HFFc6 (cell line): Measurements from ENCODE around the gene IFI27. TPM values are rescaled to one million over a fixed set of nuclear protein-coding genes. Genes with fewer than 3 reads are reported as not detected.

Source experiments
- DNase-seq: peaks from one replicate; pipeline ENCODE4 v3.0.0-alpha.2; 2018
- H3K27ac Mint-ChIP-seq: 2 replicates; pipeline ENCODE4 v1.8.0; 2020; ENCODE audit warnings: mild to moderate bottlenecking, mixed read lengths
- H3K27me3 Mint-ChIP-seq: 2 replicates; pipeline ENCODE4 v1.8.0; 2021; ENCODE audit warnings: mild to moderate bottlenecking, moderate library complexity, mixed read lengths; ENCODE audit not compliant: insufficient read depth
- H3K36me3 Mint-ChIP-seq: 2 replicates; pipeline ENCODE4 v1.8.0; 2021; ENCODE audit warnings: low read depth, mixed read lengths
- H3K4me1 Mint-ChIP-seq: 2 replicates; pipeline ENCODE4 v1.8.0; 2020; ENCODE audit warnings: low read depth, mixed read lengths
- H3K4me3 Mint-ChIP-seq: 2 replicates; pipeline ENCODE4 v1.8.0; 2020; ENCODE audit warnings: mild to moderate bottlenecking, moderate library complexity, mixed read lengths
- H3K9me3 Mint-ChIP-seq: 2 replicates; pipeline ENCODE4 v1.8.0; 2020; ENCODE audit warnings: mild to moderate bottlenecking, mixed read lengths
- CTCF ChIP-seq: fragments of 200-600 bp; sonication (generic); IDR thresholded peaks from 2 replicates; pipeline ENCODE4 v1.5.0; 2021; ENCODE audit warnings: antibody characterized with exemption, mild to moderate bottlenecking
- total RNA-seq, 6 experiments: library from RNA; stranded (reverse); fragmentation: NEBNext Ultra II Directional; extraction: Animal tissue kit (Norgen Biotek cat#: 25700); gene quantifications; 2 replicates in 1 of 6; 3 replicates in 5 of 6; pipeline ENCODE4 v1.2.3, GENCODE V29; 2021

Gene IFI27
- total RNA-seq, 6 experiments from 2014 or later = 0.29 to 0.46 TPM; not detected in 4

- H3K4me1 Mint-ChIP-seq = peaks cover 33% of the 10 kb centered on the region
- no peak for TF ChIP-seq CTCF
- H3K36me3 Mint-ChIP-seq = peaks cover 9% of the 10 kb centered on the region; the same call in 1 of the 2 replicates
- no peak for DNase-seq
- peaks cover 4% of the 10 kb centered on the region; the same call in 1 of the 2 replicates for H3K27me3 Mint-ChIP-seq
- H3K9me3 Mint-ChIP-seq = no peaks in the 10 kb centered on the region
- no peak overlapping the region for H3K4me3 Mint-ChIP-seq
- no peak overlapping the region for H3K27ac Mint-ChIP-seq
Observed at GRCh38 chr14:94087891-94088290, 22.6 kb upstream of the IFI27 start.

DNA sequence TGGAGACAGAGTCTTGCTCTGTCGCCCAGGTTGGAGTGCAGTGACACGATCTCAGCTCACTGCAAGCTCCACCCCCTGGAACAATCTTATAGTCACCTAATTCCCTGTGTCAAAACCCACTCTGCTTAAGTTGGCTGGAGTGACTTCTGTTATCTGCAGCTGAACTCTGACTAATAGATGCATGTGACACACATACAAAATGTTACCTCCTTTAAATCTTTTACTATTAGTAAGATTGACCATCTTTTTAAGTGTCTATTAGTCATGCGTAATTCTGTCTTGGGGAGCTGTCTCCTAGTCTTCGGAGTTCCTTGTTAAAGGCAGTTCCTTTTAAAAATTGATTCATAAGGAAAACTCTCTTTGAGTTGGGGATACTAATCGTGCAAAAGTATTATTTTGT lies 22.0 kb upstream of the IFI27 start:
- H3K27me3 Mint-ChIP-seq = peaks cover 4% of the 10 kb centered on the region; the same call in 1 of the 2 replicates
- H3K27ac Mint-ChIP-seq = peak overlapping the region; percentile 69
- DNase-seq = peak; percentile 71
- peaks cover 6% of the 10 kb centered on the region; the same call in 1 of the 2 replicates for H3K36me3 Mint-ChIP-seq
- no peaks in the 10 kb centered on the region for H3K9me3 Mint-ChIP-seq
- TF ChIP-seq CTCF = no peak
- peak overlapping the region; percentile 33; the same call in 1 of the 2 replicates for H3K4me3 Mint-ChIP-seq
- H3K4me1 Mint-ChIP-seq = peaks cover 30% of the 10 kb centered on the region

- Mint-ChIP-seq H3K27ac (no peak overlapping the region), H3K27me3 (no peaks in the 10 kb centered on the region; the same call in 1 of the 2 replicates), H3K4me1 (peaks cover 30% of the 10 kb centered on the region), H3K4me3 (no peak overlapping the region), H3K36me3 (peaks cover 9% of the 10 kb centered on the region; the same call in 1 of the 2 replicates), H3K9me3 (no peaks in the 10 kb centered on the region)
- no peak for DNase-seq
- TF ChIP-seq CTCF = no peak
Observed at GRCh38 chr14:94089479-94089878, 21.1 kb upstream of the IFI27 start.

DNA sequence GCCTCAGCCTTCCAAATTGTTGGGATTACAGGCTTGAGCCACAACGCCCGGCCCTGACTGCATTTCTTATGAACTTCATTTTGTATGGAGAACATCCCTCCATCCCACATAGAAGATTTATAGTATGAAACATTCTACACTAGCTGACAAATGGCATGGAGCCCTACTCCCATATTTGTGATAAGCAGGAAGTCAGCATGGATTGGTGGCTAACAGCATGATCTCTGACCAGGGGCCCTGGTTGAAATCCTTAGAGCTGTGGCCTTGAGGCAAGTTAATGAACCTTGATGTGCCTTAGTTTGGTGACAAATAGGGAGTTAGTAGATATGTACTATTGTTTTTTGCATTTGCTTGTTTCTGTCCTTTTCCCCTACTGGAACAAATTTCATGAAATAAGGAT lies 17.1 kb upstream of the IFI27 start:
- Mint-ChIP-seq H3K36me3 (peaks cover 12% of the 10 kb centered on the region), H3K27me3 (no peaks in the 10 kb centered on the region; the same call in 1 of the 2 replicates), H3K27ac (no peak overlapping the region), H3K4me1 (peaks cover 24% of the 10 kb centered on the region), H3K9me3 (no peaks in the 10 kb centered on the region), H3K4me3 (no peak overlapping the region)
- DNase-seq = no peak
- TF ChIP-seq CTCF = no peak

- H3K4me3 Mint-ChIP-seq = no peak overlapping the region
- H3K4me1 Mint-ChIP-seq = peaks cover 31% of the 10 kb centered on the region
- no peak for TF ChIP-seq CTCF
- H3K9me3 Mint-ChIP-seq = no peaks in the 10 kb centered on the region
- no peak for DNase-seq
- peaks cover 12% of the 10 kb centered on the region for H3K36me3 Mint-ChIP-seq
- no peak overlapping the region for H3K27ac Mint-ChIP-seq
- no peaks in the 10 kb centered on the region; the same call in 1 of the 2 replicates for H3K27me3 Mint-ChIP-seq
Observed at GRCh38 chr14:94097091-94097490, 13.4 kb upstream of the IFI27 start.
